ENCODE results near the gene ZNF736.

Gene ZNF736

GRCh38 chr7:64300641-64301405 is 12.9 kb upstream of the ZNF736 start:
- H3K4me3 ChIP-seq (ENCODE audit: low read depth, low read length), result no peak overlapping the region
- no peak overlapping the region for H3K27ac ChIP-seq
- H3K9me3 ChIP-seq (ENCODE audit: severe bottlenecking), result no peaks in the 10 kb centered on the region
- DNase-seq, result no peak
- TF ChIP-seq CTCF (IDR thresholded peaks at IDR 0.05; ENCODE audit: low read depth, low read length), result no peak
- H3K27me3 ChIP-seq (ENCODE audit: insufficient read depth, low read depth, severe bottlenecking), result no peaks in the 10 kb centered on the region
- no peaks in the 10 kb centered on the region for H3K36me3 ChIP-seq

- peak overlapping the region; percentile 72 for H3K27ac ChIP-seq
- no peaks in the 10 kb centered on the region for H3K27me3 ChIP-seq (ENCODE audit: insufficient read depth, low read depth, severe bottlenecking)
- peaks cover 2% of the 10 kb centered on the region for H3K9me3 ChIP-seq (ENCODE audit: severe bottlenecking)
- H3K36me3 ChIP-seq, result no peaks in the 10 kb centered on the region
- H3K4me3 ChIP-seq (ENCODE audit: low read depth, low read length), result peak overlapping the region; percentile 67
- no peak for TF ChIP-seq CTCF (IDR thresholded peaks at IDR 0.05; ENCODE audit: low read depth, low read length)
- DNase-seq, result peak; percentile 95
Observed at GRCh38 chr7:64307254-64308015, 6.3 kb upstream of the ZNF736 start.

GRCh38 chr7:64308016-64308270 is 5.8 kb upstream of the ZNF736 start:
- Histone ChIP-seq H3K9me3 (ENCODE audit: severe bottlenecking) (peaks cover 2% of the 10 kb centered on the region), H3K27me3 (ENCODE audit: insufficient read depth, low read depth, severe bottlenecking) (no peaks in the 10 kb centered on the region), H3K27ac (no peak overlapping the region), H3K4me3 (ENCODE audit: low read depth, low read length) (peak overlapping the region; percentile 67), H3K36me3 (no peaks in the 10 kb centered on the region)
- TF ChIP-seq CTCF (IDR thresholded peaks at IDR 0.05; ENCODE audit: low read depth, low read length), result no peak
- no peak for DNase-seq

- Histone ChIP-seq H3K27me3 (ENCODE audit: insufficient read depth, low read depth, severe bottlenecking) (no peaks in the 10 kb centered on the region), H3K36me3 (peaks cover 6% of the 10 kb centered on the region), H3K4me3 (ENCODE audit: low read depth, low read length) (no peak overlapping the region), H3K27ac (no peak overlapping the region), H3K9me3 (ENCODE audit: severe bottlenecking) (peaks cover 2% of the 10 kb centered on the region)
- DNase-seq, result no peak
- TF ChIP-seq CTCF (IDR thresholded peaks at IDR 0.05; ENCODE audit: low read depth, low read length), result no peak
Observed at GRCh38 chr7:64310426-64310825, 3.3 kb upstream of the ZNF736 start.

GRCh38 chr7:64312826-64313225 is 935 bp upstream of the ZNF736 start:
- TF ChIP-seq CTCF (IDR thresholded peaks at IDR 0.05; ENCODE audit: low read depth, low read length), result no peak
- Histone ChIP-seq H3K9me3 (ENCODE audit: severe bottlenecking) (no peaks in the 10 kb centered on the region), H3K27me3 (ENCODE audit: insufficient read depth, low read depth, severe bottlenecking) (no peaks in the 10 kb centered on the region), H3K27ac (no peak overlapping the region; the same call in 1 of the 2 replicates), H3K4me3 (ENCODE audit: low read depth, low read length) (no peak overlapping the region), H3K36me3 (peaks cover 10% of the 10 kb centered on the region)
- no peak for DNase-seq

Data from WERI-Rb-1 (cell line).